Transverse colon (tissue), 4 donors: ENCODE measurements around the gene CYTH3. TPM values are rescaled to one million over a fixed set of nuclear protein-coding genes. Genes with fewer than 3 reads are reported as not detected.

Source experiments
- DNase-seq: peaks from one replicate; pipeline ENCODE4 v3.0.0-alpha.2; 2019
- H3K27ac ChIP-seq, 4 donors: fragments of 200-600 bp; sonication (generic); 2 replicates each; pipeline ENCODE4 v1.5.1; 2016 to 2018; ENCODE audit warnings: inconsistent platforms in 4 of 4
- H3K27me3 ChIP-seq: fragments of 200-600 bp; sonication (generic); 2 replicates; pipeline ENCODE4 v1.5.1; 2017; ENCODE audit warnings: inconsistent platforms
- H3K36me3 ChIP-seq, 4 donors: fragments of 200-600 bp; sonication (generic); 2 replicates each; pipeline ENCODE4 v1.5.1; 2017 to 2019; ENCODE audit warnings: inconsistent platforms in 4 of 4
- H3K4me1 ChIP-seq, 4 donors: fragments of 200-600 bp; sonication (generic); 2 replicates each; pipeline ENCODE4 v1.5.1; 2017 to 2020; ENCODE audit warnings: inconsistent platforms in 4 of 4
- H3K4me3 ChIP-seq, 4 donors: fragments of 200-600 bp; sonication (generic); 1 replicate in 1 of 4; 2 replicates in 3 of 4; pipeline versions ENCODE4 v1.5.1 to v1.6.1; 2017 to 2019; ENCODE audit warnings: inconsistent platforms in 4 of 4
- H3K9me3 ChIP-seq, 2 donors: fragments of 200-600 bp; sonication (generic); 2 replicates each; pipeline ENCODE4 v1.5.1; 2017 to 2019; ENCODE audit warnings: inconsistent platforms in 2 of 2
- EP300 ChIP-seq: sonication (generic); formaldehyde crosslinking; IDR thresholded peaks from one replicate; pipeline ENCODE4 v1.6.1; 2017; ENCODE audit warnings: antibody characterized with exemption, low read depth
- POLR2A ChIP-seq: fragments of 450-650 bp; IDR thresholded peaks from one replicate; pipeline ENCODE4 v1.6.1; 2016; ENCODE audit warnings: antibody characterized with exemption, mild to moderate bottlenecking, moderate library complexity
- POLR2AphosphoS5 ChIP-seq, 3 donors: sonication (generic); formaldehyde crosslinking; IDR thresholded peaks; one replicate each; pipeline ENCODE4 v1.6.1; 2016; ENCODE audit warnings: antibody characterized with exemption in 3 of 3
- WGBS, 2 donors: methylation state at CpG; one replicate each; pipeline ENCODE4 v1.1.5; 2018; ENCODE audit warnings: low coverage in 1 of 2; 5-methylcytosine and 5-hydroxymethylcytosine counted together
- in situ Hi-C, 4 donors: fragments of 200-750 bp; cut with MboI; loops; one replicate each; pipeline versions ENCODE4 v1.15.0 to v1.15.1; 2017; ENCODE audit warnings: low sequenced_read_pairs in 3 of 4, low pct_ligation_motif_present in 1 of 4, low pct_unique_long_range_greater_than_20kb in 1 of 4
- intact Hi-C: fragments of 100-400 bp; cut with DNase I; formaldehyde crosslinking; loops from one replicate; pipeline ENCODE4 v1.15.1; 2023; ENCODE audit warnings: low total_unique reads
- total RNA-seq, 4 donors: library from RNA; depleted of rRNA; stranded (reverse); fragments of >200 nt; gene quantifications; one replicate each; pipeline ENCODE4 v1.1.0, GENCODE V29; 2016
- TF ChIP-seq, protein P1 (sequence below), 5 experiments: fragments of 200-600 bp in 3 of 5; fragments of 450-650 bp in 2 of 5; sonication (generic) in 3 of 5; IDR thresholded peaks; 1 replicate in 2 of 5; 2 replicates in 3 of 5; pipeline ENCODE4 v1.5.1; 2016 to 2017; ENCODE audit warnings: antibody characterized with exemption in 5 of 5, inconsistent platforms in 3 of 5, mild to moderate bottlenecking in 2 of 5, moderate library complexity in 1 of 5

CYTH3 gene
- total RNA-seq, 4 donors from 2014 or later, result 15.0 to 25.4 (median 19.4) TPM

DNA sequence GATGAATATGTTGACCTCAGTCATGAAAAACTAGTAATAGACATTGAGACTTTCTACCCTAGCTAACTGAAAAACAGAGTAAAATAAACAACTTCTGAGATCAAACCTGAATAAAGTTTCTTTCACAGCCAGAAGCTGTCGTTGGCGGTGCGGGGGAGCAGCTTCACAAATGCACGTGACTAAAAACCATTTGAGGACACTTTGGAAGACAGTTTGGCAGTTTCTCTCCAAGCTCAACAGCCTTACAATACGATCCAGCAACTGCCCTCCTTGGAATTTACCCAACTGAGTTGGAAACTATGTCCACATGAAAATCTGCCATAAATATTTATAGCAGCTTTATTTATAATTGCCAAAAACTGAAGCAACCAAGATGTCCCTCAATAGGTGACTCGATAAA, 63.1 kb downstream of the CYTH3 start:
- DNase-seq, result no peak
- Histone ChIP-seq H3K27me3 (no peaks in the 10 kb centered on the region), H3K9me3 (no peaks in the 10 kb centered on the region), H3K36me3 (no peaks in the 10 kb centered on the region), H3K4me1 (peaks cover 0 to 12% (median 0%) of the 10 kb centered on the region in 4 donors), H3K4me3 (no peak overlapping the region), H3K27ac (no peak overlapping the region)
- intact Hi-C loops, result loop anchor here (10.0 kb wide), 1 partner anchor 335 kb away; no protein-coding TSS in a partner anchor
- 66 to 67% methylated on average over 4 to 6 of the region's 6 CpGs for WGBS, 2 donors
- TF ChIP-seq POLR2A (no peak), EP300 (no peak), POLR2AphosphoS5 (IDR thresholded peaks at IDR 0.05) (no peak)
- TF ChIP-seq, protein P1, sequence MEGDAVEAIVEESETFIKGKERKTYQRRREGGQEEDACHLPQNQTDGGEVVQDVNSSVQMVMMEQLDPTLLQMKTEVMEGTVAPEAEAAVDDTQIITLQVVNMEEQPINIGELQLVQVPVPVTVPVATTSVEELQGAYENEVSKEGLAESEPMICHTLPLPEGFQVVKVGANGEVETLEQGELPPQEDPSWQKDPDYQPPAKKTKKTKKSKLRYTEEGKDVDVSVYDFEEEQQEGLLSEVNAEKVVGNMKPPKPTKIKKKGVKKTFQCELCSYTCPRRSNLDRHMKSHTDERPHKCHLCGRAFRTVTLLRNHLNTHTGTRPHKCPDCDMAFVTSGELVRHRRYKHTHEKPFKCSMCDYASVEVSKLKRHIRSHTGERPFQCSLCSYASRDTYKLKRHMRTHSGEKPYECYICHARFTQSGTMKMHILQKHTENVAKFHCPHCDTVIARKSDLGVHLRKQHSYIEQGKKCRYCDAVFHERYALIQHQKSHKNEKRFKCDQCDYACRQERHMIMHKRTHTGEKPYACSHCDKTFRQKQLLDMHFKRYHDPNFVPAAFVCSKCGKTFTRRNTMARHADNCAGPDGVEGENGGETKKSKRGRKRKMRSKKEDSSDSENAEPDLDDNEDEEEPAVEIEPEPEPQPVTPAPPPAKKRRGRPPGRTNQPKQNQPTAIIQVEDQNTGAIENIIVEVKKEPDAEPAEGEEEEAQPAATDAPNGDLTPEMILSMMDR (IDR thresholded peaks at IDR 0.05), result no peak
- in situ Hi-C loops, result no loop called here

DNA sequence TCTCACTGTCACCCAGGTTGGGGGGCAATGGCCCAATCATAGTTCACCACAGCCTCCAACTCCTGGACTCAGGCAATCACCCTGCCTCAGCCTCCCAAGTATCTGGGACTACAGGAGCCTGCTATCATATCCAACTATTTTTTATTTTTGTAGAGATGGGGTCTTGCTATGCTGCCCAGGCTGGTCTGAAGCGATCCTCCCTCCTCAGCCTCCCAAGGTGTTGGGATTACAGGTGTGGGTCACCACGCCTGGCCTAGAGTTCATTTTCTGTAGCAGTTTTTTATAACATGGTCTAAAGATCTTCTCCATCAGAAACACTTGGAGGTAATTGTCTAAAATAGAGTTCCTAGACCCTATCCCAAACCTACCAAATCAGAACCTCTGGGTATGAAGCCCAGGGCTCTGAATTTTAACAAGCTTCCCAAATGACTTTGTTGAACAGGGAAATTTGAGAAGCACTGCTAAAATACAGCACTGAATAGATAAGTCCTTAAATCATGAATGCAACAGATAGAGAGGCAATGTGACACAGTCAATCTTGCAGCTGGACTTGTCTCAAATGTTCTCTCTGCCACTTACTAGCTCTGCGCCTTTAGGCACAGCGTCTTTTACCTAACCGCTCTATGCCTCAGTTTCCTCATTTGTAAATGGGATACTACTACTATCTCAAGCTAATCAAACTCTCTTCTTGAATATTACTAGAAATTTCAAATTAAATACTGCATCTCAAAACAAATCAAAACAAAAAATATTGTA, 63.7 kb downstream of the CYTH3 start:
- in situ Hi-C loops (no loop called here), intact Hi-C loops (loop anchor here (10.0 kb wide), 1 partner anchor 336 kb away; no protein-coding TSS in a partner anchor)
- no peaks in the 10 kb centered on the region for H3K36me3 ChIP-seq
- H3K4me1 ChIP-seq, result peaks cover 0 to 12% (median 0%) of the 10 kb centered on the region in 4 donors
- no peaks in the 10 kb centered on the region for H3K27me3 ChIP-seq
- H3K9me3 ChIP-seq, result no peaks in the 10 kb centered on the region
- TF ChIP-seq POLR2A (no peak), EP300 (no peak), POLR2AphosphoS5 (IDR thresholded peaks at IDR 0.05) (no peak)
- TF ChIP-seq, protein P1 (IDR thresholded peaks at IDR 0.05), result no peak
- no peak overlapping the region for H3K4me3 ChIP-seq
- DNase-seq, result no peak
- WGBS, 2 donors, result 93% methylated on average over 4 to 5 of the region's 5 CpGs
- no peak overlapping the region for H3K27ac ChIP-seq

DNA sequence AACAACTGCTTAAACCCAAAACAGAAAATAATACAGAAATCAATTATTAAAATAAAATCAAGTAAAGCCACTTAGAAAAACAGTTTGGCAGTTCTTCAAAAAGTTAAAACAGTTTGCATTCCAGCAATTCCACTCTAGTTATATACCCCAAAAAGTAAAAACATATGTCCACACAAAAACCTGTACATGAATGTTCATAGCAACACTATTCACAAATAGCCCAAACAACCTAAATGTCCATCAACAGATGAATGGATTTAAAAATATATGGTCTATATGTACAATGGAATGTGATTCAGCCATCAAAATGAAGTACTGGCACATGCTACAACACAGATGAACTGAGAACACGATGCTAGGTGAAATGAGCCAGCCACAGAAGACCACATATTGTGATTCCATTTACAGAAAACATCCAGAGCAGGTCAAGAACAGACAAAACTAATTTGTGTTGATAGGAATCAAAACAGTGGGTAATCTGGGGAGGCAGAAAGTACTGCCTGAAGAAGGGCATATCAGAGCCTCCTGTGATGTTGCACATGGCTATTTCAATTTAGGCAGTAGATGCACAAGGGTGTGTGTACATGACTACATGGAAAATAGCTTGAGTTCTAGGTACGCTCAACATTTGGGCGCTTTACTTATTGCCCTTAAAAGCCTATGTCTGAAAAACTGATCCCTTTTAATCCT, 66.3 kb downstream of the CYTH3 start:
- intact Hi-C loops (loop anchor here (10.0 kb wide), 1 partner anchor 339 kb away; no protein-coding TSS in a partner anchor), in situ Hi-C loops (no loop called here)
- Histone ChIP-seq H3K4me3 (no peak overlapping the region), H3K4me1 (peaks cover 0 to 16% (median 3%) of the 10 kb centered on the region in 4 donors), H3K36me3 (no peaks in the 10 kb centered on the region), H3K27me3 (no peaks in the 10 kb centered on the region), H3K9me3 (no peaks in the 10 kb centered on the region), H3K27ac (no peak overlapping the region)
- DNase-seq, result no peak
- WGBS, 2 donors, result 84 to 85% methylated on average over 3 of the region's 3 CpGs
- TF ChIP-seq, protein P1 (IDR thresholded peaks at IDR 0.05), result no peak
- no peak for TF ChIP-seq POLR2A
- no peak for TF ChIP-seq EP300
- no peak for TF ChIP-seq POLR2AphosphoS5 (IDR thresholded peaks at IDR 0.05)

DNA sequence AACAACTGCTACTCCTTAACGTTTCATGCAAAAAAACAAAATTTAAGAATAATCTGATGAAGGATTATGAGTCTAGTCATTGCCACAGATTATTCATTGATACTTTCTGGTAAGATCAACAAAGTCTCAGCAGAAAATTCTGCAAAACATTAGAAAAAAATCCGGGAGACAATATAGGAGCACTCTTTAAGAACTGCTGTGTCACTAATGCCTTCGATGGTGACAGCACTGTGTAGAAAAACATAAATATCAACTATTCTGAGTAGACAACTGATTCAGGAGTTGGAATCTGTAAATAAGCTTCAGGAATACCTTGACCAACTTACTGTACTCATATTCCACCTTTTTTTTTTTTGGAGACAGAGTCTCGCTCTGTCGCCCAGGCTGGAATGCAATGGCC, 69.0 kb downstream of the CYTH3 start:
- 87 to 88% methylated on average over 5 of the region's 5 CpGs for WGBS, 2 donors
- TF ChIP-seq, protein P1 (IDR thresholded peaks at IDR 0.05), result no peak
- TF ChIP-seq POLR2A (no peak), EP300 (no peak), POLR2AphosphoS5 (IDR thresholded peaks at IDR 0.05) (no peak)
- in situ Hi-C loops (no loop called here), intact Hi-C loops (loop anchor here (10.0 kb wide), 1 partner anchor 341 kb away; no protein-coding TSS in a partner anchor)
- Histone ChIP-seq H3K36me3 (no peaks in the 10 kb centered on the region), H3K9me3 (no peaks in the 10 kb centered on the region), H3K27me3 (no peaks in the 10 kb centered on the region), H3K4me3 (no peak overlapping the region), H3K4me1 (peaks cover 0 to 9% (median 3%) of the 10 kb centered on the region in 4 donors), H3K27ac (no peak overlapping the region)
- no peak for DNase-seq
